ENCODE results near the gene LINC01488.

The LINC01488 gene

GRCh38 chr11:69542314-69543168 is 61.1 kb downstream of the LINC01488 start:
- in situ Hi-C loops (cut with HindIII; ENCODE audit: low sequenced_read_pairs) = no loop called here
